ENCODE measurements around the gene PRXL2A.
A peak's percentile ranks its signal among the peaks of the same experiment; 100 is the strongest.

PRXL2A gene

GRCh38 chr10:80461208-80462183 lies 53.1 kb downstream of the PRXL2A start:
- DNase-seq (ENCODE audit: low read depth in 2 of 2): no peak

GRCh38 chr10:80462299-80462980 lies 54.1 kb downstream of the PRXL2A start:
- DNase-seq (ENCODE audit: low read depth in 2 of 2): no peak

DNA sequence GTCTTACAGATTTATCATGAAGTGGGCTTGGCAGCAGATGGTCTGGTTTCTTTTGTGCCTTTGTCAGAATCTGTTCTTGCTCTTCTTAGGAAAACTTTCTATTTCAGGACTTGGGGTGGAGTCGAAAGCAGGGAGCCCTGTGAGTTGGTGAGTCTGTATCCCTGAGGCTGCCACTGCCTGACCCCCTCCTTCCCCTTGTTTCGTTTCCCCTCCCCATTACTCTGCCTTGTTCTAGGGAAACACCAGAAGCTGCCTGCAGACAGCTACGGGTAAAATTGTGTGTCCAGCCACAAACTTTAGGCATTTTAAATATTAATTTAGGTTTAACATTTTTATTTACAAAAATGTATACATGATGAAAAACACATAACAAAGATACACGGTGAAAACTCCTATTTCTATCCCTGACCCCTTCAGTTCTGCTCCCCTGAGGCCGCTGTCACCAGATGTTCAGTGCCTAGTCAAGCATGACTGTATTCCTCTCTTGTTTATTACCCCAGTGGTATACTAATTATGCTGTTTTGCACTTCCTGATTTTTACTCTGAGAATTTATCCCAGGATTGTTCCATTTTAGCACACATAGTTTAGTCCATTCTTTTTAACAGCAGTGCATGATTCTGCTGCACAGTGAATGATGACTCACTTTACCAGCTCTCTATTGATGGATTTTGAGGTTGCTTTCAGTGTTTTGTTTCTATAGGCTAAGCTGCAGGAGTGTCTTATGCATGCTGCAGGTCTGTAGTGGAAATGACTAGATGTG lies 54.8 kb downstream of the PRXL2A start:
- DNase-seq (ENCODE audit: low read depth in 2 of 2): no peak

DNA sequence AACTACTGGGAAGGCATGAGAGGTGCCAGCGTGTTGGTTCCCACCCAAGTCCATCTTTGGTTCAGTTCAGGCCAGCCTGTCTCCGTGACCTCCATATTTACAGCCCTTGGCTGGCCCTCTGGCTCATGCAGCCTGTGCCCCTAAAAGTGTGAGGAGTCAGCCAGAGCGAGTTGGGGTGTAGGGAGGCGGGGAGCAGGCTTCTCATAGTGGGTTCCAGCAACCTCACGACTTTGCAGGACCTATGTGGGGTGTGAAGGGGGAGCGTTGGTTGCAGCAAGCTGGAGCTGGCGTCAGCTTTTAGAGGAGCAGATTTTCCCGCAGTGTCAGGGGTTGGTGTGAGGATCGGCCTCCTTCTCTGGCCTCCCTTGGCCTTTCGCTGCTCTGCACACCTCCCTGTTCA lies 55.5 kb downstream of the PRXL2A start:
- DNase-seq (ENCODE audit: low read depth in 2 of 2): no peak

DNA sequence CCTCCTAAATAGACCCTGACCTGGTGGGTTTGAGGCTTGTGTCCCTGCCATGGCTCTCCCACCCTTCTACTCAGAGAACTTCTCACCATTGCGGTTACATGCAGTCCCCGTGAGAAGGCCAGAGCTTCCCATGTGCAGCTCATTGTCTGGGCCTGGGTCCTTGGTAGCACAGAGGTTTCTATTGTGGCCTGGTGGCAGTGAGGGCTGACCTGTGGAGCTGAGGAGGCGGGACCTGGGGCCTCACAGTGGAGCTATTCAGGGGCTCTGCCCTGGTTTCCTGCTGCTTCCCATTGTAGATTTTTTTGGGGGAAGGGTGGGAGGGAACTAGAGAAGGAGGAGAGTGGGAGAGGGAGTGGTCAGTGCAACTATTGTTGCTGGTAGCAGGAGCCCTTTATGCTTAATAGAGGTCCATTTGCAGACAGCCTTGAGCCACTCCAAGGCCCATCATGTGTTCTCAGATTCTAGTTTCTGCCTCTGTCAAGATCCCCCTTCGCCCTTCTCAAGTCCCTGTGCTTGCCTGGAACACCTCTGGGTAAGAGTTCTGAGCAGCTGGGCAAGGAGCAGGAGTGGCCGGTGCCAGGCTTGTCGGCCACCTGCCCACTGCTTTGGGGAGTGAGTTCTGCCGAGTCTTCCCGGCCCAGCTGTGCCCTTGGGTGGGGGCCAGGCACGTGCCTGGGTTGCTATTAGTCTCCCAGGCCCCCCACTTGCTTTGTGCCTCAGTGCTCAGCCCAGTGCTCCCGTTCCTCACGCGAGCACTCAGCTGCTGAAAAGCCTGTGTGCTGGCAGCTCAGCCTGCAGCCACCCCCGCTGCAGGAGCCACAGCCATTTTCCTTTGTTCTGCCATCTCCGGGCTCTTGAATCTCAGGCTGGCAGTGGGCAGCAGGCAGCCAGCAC lies 56.5 kb downstream of the PRXL2A start:
- no peak for DNase-seq (ENCODE audit: low read depth in 2 of 2)

DNA sequence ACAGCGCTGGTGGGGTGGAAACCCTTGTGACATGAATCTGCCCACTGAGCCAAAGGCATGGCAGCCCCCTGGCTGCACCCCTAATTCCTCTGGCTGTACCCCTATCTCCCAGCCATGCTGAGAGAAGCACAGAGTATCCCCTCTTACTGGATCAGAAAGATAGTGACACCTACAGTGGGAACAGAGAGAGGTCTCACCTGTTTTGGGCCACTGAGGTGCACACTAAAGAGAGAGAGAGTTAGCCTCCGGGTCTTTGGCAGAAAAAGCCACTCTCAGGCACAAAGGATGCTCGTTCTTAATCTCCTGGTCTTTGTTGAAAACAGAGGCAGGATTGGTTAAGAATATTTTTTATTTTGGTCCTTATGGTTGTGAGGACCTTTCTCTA lies 57.1 kb downstream of the PRXL2A start:
- no peak for DNase-seq (ENCODE audit: low read depth in 2 of 2)

DNA sequence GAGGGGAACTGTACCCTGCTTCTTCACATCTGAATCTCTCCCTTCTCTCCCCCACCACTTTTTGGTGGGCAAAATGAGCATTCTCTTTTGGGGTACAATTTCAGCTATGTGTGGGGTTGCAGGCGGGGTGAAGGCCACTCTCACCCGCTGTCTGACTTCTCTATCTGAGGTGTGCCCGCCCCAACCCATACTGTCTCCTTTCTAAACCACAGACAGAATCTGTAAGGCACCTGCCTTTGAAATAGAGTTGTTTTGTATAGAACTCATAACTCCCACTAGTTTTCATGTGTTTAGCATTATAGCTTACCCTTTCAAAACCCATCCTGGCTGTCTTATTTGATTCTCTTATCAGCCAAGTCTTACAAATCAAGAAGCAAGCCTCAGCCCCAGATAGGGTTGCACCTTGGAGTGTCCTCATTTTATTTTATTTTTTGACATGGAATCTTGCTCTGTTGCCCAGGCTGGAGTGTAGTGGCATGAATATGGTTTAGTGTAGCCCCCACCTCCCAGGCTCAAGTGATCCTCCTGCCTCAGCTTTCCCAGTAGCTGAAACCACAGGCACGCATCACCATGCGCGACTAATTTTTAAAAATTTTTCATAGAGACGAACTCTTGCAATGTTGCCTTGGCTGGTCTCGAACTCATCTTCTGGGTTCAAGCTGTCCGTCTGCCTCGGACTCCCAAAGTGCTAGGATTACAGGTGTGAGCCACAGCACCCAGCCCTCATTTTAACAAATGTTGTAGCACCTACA lies 57.7 kb downstream of the PRXL2A start:
- DNase-seq (ENCODE audit: low read depth in 2 of 2): no peak

GRCh38 chr10:80466724-80467326 lies 58.5 kb downstream of the PRXL2A start:
- no peak for DNase-seq (ENCODE audit: low read depth in 2 of 2)

DNA sequence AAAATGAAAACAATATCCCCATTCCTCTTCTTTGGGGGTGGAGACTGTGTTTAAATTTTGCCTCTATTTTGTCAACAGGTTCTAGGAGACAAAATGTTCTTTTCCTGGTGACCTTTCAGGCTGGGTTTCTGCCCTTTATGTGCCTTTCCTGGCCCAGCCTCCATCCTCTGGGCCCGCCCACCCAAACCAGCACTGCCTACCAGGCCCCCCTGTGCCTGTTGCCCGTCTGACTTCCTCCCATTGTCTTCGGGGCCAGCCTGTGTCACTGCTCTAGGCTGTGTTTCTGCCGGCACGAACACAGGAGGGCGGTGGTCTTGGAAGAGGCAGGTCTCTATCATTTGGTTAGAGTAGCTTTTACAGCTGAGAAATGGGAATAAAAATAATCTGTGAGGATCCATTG lies 59.7 kb downstream of the PRXL2A start:
- no peak for DNase-seq (ENCODE audit: low read depth in 2 of 2)

GRCh38 chr10:80468806-80469421 lies 60.6 kb downstream of the PRXL2A start:
- DNase-seq (ENCODE audit: low read depth in 2 of 2): no peak

DNA sequence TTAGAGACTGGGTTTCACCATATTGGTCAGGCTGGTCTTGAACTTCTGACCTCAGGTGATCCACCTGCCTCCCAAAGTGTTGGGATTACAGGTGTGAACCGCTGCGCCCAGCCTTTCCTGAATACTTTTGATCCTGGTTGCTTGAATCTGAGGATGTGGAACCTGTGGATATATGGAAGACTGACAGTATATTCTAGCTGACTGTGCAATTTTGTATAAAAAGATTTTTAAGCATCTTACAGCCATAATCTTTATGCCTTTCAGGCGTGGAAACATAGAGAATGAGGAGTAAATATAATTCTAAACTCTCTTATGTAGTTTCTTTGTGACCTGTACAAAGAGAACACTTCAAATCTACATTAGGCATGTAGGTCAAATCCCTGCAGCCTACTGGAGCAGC lies 61.9 kb downstream of the PRXL2A start:
- DNase-seq (ENCODE audit: low read depth in 2 of 2): no peak

GRCh38 chr10:80471001-80471400 lies 62.6 kb downstream of the PRXL2A start:
- no peak for DNase-seq (ENCODE audit: low read depth in 2 of 2)

DNA sequence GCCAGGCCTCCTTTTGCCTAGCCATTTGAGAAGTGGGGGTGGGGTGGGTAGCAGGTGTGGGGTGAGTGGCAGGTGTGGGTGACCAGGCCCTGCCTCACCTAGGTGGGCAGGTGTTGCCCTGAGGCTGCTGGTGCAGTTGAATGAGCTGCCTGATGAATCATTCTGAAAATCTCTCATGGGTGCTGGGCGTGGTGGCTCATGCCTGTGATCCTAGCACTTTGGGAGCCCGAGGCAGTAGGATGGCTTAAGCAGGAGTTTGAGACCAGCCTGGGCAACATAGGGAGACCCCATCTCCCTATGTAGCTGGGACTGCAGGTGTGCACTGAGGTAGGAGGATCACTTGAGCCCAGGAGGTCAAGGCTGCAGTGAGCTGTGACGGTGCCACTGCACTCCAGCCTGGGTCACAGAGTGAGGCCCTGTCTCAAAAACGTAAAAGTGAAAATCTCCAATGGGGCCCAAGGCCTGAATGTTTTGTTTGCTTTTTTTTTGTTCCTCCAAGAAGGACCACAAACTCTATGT lies 63.4 kb downstream of the PRXL2A start:
- DNase-seq (ENCODE audit: low read depth in 2 of 2): no peak

- peak; percentile 59 to 65 for DNase-seq (ENCODE audit: low read depth in 2 of 2)
Measured at GRCh38 chr10:80472234-80473095, 64.1 kb downstream of the PRXL2A start.

GRCh38 chr10:80473096-80473657 lies 64.8 kb downstream of the PRXL2A start:
- DNase-seq (ENCODE audit: low read depth in 2 of 2): no peak

DNA sequence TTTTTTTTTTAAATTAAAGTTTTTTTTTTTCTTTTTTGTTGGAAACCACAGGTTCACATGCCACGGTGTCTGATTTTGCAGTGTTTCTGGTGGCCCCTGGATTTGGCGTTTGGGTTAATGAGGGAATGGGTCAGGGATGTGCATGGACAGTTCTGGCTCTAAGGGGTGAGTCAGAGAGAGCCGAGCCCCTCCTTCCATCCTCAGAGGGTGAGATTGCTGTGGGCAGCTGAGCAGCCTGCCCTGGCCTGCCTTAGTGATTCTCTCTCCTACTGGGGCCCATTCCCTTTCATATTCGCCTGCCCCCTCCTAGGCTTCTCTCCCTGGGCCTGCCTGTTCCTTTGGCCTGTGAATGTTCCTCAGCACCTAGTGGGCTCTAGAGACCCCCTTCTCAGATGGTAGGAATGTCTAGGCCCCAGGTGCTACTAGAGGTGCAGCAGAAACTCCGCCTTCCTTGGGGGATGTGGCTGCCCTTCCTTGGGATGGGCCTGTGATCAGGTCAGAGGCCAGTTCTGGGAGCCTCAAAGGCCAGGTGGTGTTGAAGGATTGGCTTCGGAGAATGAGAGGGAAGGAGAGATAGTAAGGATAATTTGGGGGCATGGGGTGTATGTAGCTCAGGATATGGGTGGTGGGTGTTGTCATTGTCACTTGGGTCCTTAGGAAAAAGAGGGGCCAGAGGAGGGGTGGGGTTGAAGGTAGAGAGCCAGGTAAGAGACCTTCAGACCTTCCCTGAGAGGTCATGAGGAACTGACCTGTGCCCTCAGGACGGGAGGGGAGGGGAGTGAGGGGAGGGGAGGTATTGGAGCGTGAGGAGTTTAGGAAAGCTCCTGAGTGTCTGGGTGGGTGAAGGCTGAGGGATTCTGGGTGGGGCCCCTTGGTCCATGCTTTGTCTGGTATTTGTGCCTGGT lies 65.6 kb downstream of the PRXL2A start:
- DNase-seq (ENCODE audit: low read depth in 2 of 2): no peak

GRCh38 chr10:80474597-80474910 lies 66.2 kb downstream of the PRXL2A start:
- no peak for DNase-seq (ENCODE audit: low read depth in 2 of 2)

Measured in fibroblast of skin of left biceps (primary cell).